ENCODE data around the gene ERC2.

- TF ChIP-seq, protein P1, sequence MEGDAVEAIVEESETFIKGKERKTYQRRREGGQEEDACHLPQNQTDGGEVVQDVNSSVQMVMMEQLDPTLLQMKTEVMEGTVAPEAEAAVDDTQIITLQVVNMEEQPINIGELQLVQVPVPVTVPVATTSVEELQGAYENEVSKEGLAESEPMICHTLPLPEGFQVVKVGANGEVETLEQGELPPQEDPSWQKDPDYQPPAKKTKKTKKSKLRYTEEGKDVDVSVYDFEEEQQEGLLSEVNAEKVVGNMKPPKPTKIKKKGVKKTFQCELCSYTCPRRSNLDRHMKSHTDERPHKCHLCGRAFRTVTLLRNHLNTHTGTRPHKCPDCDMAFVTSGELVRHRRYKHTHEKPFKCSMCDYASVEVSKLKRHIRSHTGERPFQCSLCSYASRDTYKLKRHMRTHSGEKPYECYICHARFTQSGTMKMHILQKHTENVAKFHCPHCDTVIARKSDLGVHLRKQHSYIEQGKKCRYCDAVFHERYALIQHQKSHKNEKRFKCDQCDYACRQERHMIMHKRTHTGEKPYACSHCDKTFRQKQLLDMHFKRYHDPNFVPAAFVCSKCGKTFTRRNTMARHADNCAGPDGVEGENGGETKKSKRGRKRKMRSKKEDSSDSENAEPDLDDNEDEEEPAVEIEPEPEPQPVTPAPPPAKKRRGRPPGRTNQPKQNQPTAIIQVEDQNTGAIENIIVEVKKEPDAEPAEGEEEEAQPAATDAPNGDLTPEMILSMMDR (CRISPR knock-in tag; IDR thresholded peaks at IDR 0.05) = no peak
- TF ChIP-seq, protein P2, sequence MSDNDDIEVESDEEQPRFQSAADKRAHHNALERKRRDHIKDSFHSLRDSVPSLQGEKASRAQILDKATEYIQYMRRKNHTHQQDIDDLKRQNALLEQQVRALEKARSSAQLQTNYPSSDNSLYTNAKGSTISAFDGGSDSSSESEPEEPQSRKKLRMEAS (IDR thresholded peaks at IDR 0.05) = no peak
- TF ChIP-seq NFE2L1 (CRISPR knock-in tag; IDR thresholded peaks at IDR 0.05; ENCODE audit: borderline replicate concordance) = no peak
- TF ChIP-seq, protein P3, sequence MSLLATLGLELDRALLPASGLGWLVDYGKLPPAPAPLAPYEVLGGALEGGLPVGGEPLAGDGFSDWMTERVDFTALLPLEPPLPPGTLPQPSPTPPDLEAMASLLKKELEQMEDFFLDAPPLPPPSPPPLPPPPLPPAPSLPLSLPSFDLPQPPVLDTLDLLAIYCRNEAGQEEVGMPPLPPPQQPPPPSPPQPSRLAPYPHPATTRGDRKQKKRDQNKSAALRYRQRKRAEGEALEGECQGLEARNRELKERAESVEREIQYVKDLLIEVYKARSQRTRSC (CRISPR knock-in tag; IDR thresholded peaks at IDR 0.05; ENCODE audit: low read depth) = no peak
- TF ChIP-seq RFX5 (IDR thresholded peaks at IDR 0.05; ENCODE audit: low read depth, low read length) = no peak
- no peak for TF ChIP-seq ZNF3 (CRISPR knock-in tag; IDR thresholded peaks at IDR 0.05)
- no peak for TF ChIP-seq ZNF281 (CRISPR knock-in tag; IDR thresholded peaks at IDR 0.05; ENCODE audit: borderline replicate concordance)
- TF ChIP-seq MYC (CRISPR knock-in tag; IDR thresholded peaks at IDR 0.05; ENCODE audit: borderline replicate concordance) = no peak
- TF ChIP-seq ARNT (IDR thresholded peaks at IDR 0.05) = no peak
- no peak for TF ChIP-seq POLR2A (IDR thresholded peaks at IDR 0.05; ENCODE audit: insufficient read depth in 1 of 2, low read depth in 2 of 2, low read length in 2 of 2)
- no peak for TF ChIP-seq EZH2 (conservative IDR thresholded peaks at IDR 0.05; ENCODE audit: low read depth, low read length)
Measured at GRCh38 chr3:55461896-55462295, 1006.4 kb downstream of the ERC2 start.
